NCI-H2196 treated with DMSO at 0.1 percent for 48 hours (cell line): ENCODE results near the gene BIN1.

ENCODE experiments used
- DNase-seq: peaks from one replicate; lab custom pipeline; 2025; ENCODE audit not compliant: unreplicated experiment; lab: John Stamatoyannopoulos, UW

The BIN1 gene

GRCh38 chr2:127106991-127107621, at the start of gene BIN1:
BIN1 (minus strand) TSS chr2:127107154; CDS start chr2:127106943, 211 bp downstream.
- DNase-seq = peak; percentile 72

- DNase-seq = no peak
These were observed 49.0 kb upstream of the BIN1 start for GRCh38 chr2:127155947-127156346.

- no peak for DNase-seq
These were observed 48.2 kb upstream of the BIN1 start for GRCh38 chr2:127155028-127155581.

- DNase-seq = no peak
These were observed 47.4 kb upstream of the BIN1 start for GRCh38 chr2:127154396-127154795.

GRCh38 chr2:127153691-127154158, 46.8 kb upstream of the BIN1 start:
- no peak for DNase-seq

GRCh38 chr2:127150996-127151395, 44.0 kb upstream of the BIN1 start:
- no peak for DNase-seq

- DNase-seq = no peak
These were observed 42.4 kb upstream of the BIN1 start for GRCh38 chr2:127149384-127149783.

GRCh38 chr2:127146820-127147502, 40.0 kb upstream of the BIN1 start:
- no peak for DNase-seq

GRCh38 chr2:127146071-127146725, 39.2 kb upstream of the BIN1 start:
- DNase-seq = no peak

GRCh38 chr2:127145280-127145895, 38.4 kb upstream of the BIN1 start:
- no peak for DNase-seq

GRCh38 chr2:127143841-127144782, 37.2 kb upstream of the BIN1 start:
- no peak for DNase-seq

GRCh38 chr2:127142663-127143630, 36.0 kb upstream of the BIN1 start:
- no peak for DNase-seq

- DNase-seq = no peak
These were observed 33.6 kb upstream of the BIN1 start for GRCh38 chr2:127140538-127140937.

- no peak for DNase-seq
These were observed 32.8 kb upstream of the BIN1 start for GRCh38 chr2:127139766-127140165.

GRCh38 chr2:127138281-127138680, 31.3 kb upstream of the BIN1 start:
- DNase-seq = no peak

- no peak for DNase-seq
These were observed 30.8 kb upstream of the BIN1 start for GRCh38 chr2:127137741-127138140.

- DNase-seq = no peak
These were observed 30.3 kb upstream of the BIN1 start for GRCh38 chr2:127137225-127137624.

GRCh38 chr2:127134833-127135830, 28.2 kb upstream of the BIN1 start:
- DNase-seq = no peak
